DMS153 treated with DMSO at 0.1 percent for 48 hours (cell line): Measurements from ENCODE around the gene ITGB2.

Experiments
- DNase-seq: peaks from one replicate; lab custom pipeline; 2025; ENCODE audit not compliant: unreplicated experiment; lab: John Stamatoyannopoulos, UW

ITGB2 gene

DNA sequence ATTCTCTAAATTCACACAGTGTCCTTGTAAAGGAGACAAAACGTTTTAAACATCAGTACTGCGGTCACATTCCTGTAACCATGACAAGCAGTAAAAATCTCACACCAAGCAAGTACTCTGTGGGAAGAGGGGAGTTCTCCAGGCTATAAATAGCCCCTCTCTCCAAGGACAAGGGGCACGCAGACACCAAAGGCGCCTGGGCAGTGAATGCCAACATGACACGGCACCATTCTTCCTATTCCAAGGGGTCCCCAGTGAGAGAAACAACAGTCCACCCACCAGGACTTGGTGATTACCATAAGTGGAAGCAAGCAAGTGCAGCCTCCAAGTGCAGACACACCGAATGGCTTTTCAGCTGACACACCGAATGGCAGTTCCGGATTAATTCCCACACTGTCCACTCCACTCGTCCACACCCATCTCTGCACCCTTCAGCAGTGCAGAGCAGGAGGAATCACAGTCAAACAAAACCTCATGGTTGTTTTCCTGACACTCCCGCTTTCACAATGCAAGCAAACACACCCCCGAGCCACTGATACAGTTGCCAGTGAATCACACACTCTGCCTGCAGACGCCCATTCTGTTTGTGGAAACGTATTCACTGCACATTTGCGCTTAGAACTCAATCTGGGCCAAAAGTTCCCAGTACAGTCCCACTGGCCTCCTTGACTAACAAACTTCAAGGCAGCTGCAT is 49.0 kb downstream of the ITGB2 start:
- DNase-seq = no peak

DNA sequence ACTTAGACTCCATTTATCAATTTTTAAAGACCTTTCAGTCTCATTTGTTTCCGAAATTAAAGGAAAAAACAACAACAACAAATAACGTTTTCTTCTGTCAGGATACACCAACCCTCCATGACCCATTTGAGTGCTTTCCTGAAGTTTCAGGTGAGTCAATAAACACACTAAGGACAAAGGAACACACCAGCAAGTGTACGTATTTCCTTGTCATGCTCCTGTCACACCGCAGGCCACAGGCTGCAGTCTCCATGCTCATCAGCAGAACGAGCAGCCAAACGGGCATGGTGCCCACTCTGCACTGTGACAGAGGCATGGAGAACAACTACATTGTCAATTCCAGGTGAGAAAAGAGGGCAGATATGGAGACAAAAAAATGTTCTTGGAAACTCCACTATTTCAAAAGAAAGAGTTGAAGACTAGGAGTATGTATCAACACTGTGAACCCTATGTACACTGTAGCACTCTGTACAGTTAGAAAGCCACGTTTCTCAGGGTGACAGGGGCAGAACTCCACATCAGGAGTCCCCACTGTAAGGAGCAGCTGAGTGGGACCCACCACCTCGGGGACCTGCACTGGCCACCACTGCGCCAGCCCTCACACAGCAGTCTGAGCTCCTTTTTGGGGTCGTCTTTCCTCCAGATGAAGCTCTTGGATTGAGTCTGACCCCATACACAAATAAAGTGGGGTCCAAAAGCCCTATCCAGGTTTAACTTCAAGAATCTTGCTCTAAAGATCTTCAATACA is 49.8 kb downstream of the ITGB2 start:
- no peak for DNase-seq

DNA sequence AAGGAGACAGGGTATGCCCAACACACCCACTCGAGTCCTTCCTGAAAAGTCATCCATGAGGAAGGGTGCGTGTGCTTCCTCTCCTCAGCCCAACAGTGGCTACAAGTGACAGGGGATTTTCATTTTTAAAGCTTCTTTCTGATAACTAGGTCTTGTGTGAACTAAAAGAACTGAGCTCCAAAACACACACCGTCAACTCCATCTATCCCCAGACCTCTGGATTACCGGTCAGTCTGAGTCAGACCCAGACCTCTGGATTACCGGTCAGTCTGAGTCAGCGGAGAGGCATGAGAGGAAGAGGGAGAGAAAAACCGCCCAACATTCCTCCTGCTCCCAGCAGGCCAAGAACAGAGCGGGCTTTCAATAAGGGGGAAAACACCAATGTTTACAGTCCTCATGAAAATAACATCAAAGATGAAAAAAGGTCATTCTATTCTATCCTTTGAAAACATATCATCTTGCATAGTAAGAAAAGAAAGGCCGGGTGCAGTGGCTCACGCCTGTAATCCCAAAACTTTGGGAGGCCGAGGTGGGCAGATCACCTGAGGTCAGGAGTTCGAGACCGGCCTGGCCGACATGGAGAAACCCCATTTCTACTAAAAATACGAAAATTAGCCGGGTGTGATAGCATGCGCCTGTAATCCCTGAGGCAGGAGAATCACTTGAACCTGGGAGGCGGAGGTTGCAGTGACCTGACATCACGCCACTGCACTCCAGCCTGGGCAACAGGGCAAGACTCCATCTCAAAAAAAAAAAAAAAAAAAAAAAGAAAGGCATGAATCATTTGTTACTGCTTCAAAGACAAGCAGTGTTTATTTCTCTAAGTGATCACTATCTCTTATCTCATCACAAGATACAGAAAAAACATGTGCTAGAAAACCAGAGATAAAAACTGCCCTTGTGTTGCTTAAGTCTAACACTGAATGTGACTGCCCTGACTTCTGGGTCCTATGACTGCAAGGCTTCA is 50.6 kb downstream of the ITGB2 start:
- DNase-seq = no peak

DNA sequence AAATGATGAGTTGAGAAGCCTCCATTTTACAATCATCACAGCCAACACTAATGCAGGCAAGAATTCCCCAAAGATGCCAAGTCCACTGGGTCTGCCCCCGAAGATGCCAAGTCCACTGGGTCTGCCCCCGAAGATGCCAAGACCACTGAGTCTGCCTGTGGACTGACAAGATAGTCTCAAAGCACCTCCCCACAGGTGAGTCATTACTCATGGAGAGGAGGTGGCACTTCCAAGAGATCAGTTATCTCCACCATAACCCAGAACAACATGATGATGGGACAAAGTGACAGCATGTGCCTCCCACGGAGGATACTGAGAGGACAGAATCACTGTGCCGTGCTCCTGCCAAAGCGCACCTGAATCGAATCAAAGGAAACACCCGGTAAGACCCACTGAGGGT is 52.0 kb downstream of the ITGB2 start:
- DNase-seq = no peak

DNA sequence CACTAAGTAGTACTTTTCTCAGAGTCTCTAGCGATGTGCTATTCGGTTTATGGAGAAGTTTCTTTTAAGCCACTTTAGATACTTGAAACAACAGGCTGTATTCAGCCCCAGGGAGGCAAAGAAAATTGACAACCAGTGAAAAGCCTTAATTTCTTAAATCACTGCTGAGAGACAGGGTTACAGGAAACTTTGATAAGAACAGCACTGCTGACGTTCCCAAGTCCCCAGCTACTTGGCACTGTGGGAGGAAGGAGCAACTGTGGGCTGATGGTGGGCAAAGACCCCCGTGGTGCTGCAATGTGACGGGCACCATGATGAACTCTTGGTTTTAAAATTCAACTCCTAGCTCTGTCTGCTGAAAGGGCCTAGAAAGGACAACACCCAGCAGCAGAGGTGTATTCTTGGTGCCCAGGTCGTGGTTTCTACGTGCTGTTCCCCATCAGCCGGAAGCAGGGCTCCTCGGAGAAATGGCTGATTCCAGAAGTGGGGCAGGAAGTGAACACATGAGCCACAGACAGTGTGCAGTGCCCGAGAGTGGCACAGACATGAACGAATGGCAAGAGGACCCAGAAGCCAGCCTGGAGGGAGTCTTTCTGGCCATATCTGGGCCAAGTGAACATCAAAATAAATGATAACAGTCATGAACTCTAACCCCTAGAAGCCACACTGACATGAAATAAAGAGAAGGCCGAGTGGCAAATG is 52.5 kb downstream of the ITGB2 start:
- DNase-seq = no peak

DNA sequence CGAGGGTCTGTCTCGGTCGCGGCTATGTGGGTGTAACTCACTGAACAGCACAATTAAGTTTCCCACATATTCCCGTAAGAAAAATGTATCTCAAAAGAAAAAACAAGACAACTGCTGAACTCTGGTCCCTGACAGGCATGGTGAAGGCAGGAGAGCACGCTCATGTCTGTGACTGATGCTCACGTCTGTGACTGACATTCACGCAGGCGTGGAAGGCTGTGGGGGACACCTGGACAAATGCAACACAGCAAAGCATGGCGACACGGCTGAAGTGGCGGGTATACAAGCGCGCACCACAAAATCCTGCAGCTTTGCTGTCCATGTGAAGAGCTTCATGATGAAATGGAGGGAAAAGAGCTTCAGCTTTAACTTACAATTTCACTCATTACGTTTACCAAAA is 53.2 kb downstream of the ITGB2 start:
- no peak for DNase-seq

DNA sequence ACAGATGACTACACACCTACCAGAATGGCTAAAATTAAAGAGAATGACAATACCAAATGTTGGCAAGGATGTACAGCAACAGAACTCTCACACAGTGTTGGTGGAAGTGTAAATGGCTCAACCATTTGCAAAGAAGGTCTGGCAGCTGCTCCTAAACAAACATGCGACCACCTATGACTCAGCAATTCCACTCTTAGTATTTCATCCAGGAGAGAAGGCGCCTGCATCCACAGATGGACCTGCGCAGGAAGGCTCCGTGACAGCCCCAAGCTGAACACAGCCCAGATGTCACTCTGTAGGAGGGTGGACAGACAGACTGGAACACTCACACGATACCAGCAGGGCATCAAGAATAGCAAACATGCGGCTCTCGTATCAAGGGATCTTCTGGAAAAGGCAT is 53.9 kb downstream of the ITGB2 start:
- no peak for DNase-seq

DNA sequence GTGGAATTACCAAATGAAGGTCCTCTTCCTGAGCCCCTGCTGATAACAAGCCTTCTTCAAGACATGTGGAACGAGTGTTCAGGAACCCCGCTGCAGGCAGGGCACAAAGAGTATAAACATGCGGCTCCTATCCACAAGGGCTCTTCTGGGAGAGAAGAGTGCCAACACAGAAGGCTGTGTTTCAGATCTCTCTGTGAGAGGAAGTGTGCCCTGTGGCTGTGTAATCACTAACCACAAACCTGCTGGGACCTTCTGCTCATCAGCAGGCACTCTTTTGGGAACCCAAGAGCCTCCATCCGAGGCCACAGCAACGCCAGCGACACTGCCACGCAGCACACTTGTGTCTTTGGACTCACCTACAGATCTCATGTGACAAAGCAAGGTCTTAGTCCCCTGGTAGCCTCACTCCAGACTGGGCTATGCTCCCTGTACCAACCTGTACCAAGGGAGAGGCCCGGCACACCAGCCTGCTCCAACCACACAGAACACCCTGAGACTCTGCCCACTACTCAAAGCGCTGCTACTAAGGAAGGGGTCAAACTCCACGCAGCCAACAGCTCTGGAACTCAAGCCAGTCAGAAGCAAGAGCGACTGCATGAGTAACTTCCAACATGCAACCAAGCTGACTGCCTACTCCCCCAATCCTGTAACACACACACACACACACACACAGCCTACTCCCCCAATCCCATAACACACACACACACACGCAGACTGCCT is 55.0 kb downstream of the ITGB2 start:
- no peak for DNase-seq

DNA sequence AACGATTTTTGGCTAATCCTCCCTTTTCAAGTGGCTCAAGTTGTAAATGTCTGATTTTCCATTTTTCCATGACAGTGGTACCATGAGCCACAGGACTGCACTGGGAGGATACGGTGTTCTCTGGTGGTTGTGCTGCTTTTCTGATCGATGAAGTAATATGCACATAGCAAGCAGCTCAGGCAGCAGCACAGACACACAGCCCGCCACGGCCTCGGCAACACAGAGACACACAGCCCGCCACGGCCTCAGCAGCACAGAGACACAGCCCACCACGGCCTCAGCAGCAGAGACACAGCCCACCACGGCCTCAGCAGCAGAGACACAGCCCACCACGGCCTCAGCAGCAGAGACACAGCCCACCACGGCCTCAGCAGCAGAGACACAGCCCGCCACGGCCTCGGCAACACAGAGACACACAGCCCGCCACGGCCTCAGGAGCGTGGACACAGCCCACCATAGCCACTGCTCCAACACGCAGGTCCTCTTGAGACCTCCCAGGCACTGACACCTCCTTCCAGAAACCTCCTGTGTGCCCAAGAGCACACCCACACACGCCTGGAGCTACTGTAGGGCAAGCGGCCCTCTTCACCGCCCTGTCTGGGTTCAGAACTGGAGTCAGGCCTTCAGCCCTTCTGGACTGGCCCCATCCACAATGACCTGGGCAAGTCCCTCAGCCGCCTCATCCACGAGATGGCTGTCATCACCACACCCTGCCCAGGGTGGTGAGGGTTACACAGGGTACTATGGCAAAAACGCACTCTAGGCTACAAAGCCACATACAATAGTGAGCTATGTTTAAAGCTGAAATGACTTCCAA is 57.6 kb downstream of the ITGB2 start:
- no peak for DNase-seq

DNA sequence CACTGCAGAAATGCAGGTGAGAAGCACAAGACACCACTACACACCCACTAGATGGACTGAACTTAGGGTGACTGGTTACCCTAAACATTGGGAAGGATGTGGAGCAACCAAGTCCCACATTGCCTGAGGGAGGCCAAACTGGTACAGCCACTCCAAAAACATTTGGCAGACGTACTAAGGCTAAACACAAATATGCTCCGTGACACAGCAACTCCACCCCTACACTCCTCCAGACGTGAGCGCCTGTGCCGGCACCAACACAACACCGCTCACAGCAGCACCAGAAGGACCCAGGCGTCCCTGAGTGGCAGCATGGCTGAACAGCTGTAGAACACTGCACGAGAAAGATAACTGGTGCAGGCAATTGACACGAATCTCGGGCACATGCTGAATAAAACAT is 61.9 kb downstream of the ITGB2 start:
- no peak for DNase-seq

DNA sequence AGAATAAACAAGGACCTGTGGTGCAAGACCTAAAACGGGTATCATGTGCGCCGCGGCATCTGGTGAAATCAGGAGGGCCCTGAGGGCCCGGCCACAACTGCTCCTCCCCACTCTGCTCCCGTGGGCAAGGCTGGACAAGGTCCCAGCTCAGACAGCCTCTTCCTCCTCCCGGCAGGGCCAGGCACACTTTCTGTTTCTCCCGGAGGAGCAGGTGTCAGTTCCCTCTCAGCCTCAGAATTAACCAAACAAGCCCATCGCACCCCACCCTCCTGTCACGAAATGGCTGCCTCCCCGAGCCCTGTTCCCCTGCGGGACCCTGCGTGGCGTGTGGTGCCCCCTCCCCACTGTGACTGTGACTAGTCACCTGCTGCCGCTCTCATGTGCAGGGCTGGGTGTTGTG is 62.4 kb downstream of the ITGB2 start:
- DNase-seq = no peak

DNA sequence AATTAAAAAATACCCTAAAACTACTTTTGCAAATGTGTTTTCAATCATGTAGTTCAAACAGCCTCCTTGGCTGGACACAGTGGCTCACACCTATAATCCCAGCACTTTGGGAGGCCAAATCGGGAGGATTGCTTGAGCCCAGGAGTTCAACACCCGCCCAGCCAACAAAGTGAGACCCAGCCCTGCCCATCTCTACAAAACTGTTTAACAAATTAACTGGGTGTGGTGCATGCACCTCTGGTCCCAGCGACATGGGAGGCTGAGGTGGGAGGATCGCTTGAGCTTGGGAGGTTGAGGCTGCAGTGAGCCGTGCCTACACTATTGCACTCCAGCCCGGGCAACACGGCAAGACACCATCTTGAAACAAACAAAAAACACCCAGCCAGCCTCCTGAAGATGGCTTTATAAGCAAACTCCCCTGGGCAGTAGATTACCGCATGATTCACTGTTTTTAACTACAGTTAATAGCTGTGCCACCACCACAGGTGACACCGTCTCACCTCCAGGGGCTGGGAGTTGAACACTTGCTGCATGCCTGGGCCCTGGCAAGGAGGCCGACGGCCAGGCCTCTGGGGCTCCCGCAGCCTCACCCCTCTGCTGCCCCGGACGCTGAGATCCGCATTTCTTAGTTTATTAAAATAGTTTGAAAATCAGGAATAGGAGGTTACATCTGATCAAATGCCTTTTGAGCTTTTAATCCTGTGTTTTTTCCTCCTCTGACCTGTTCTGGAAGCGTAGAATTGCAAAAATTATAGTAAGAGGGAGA is 63.4 kb downstream of the ITGB2 start:
- DNase-seq = no peak

DNA sequence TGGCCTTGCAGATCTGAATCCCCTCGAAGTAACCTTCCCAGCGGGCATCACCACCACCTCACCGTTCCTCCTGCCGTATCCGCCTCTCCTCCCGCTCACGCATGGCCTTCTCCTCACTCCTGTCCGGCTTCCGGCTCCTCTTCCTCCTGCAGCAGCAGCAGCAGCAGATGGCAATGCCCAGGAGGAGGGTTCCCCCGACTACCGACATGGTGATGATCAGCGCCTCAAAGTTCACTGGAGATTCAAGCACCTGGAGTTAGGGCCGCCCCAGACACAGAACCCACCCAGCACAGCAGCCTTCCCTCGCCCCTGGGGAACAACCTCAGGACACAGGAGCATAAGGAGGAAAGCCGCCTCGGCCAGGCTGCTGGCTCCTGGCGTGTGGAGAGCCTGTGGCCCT is 64.6 kb downstream of the ITGB2 start:
- DNase-seq = no peak

DNA sequence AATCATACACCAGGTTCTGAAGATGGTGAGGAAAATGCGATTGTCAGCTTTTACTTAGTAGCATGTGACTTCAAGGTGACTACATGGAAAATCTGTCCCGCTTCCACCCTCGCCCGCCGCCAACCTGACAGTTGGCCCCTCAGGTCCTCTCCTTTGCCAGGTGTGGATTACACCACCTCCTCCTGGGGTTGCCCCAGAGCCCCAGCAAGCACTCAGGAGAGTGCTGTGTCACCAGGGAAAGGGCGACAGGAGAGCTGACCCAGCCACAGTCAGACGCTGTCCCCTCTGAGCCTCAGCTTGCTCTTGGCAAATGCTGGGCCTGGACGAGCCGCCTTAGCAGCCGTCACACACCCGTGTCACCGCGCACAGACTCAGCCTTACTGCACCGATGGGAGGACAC is 65.1 kb downstream of the ITGB2 start:
- no peak for DNase-seq

DNA sequence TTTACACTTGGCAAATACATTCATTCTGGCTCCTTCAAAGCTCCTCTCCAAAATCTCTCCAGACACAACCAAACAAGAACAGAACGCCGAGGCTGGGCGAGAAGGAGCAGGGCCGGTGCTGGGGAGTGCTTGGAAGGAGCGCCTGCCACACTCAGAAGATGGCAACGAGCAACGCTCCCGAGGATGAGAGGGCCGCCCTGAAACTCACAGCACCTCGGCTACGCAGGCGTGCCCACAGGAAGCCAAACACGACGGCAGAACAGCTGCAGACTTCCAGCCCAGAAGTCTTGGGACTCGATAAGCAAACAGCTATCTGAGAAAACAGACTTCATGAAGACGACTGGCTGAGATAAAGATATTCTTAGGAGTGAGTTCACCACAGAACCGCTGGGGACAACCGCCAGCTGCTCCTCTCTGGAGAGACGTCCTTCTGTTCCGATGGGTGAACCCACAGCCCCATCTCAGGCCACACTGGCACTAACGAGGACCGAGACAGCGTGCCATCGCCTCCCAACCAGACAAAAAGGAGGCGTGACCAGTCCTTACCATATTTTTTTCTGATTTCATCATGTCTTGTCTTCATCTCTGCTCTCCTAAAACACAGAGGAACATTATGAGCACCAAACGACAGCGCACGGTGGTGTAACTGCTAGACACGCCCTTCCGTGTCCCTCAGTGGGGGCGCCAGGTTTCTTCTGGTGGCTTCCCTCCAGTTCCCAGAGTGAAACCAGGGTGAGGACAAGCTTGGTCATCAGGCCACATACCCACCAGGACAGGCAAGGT is 65.8 kb downstream of the ITGB2 start:
- DNase-seq = no peak

DNA sequence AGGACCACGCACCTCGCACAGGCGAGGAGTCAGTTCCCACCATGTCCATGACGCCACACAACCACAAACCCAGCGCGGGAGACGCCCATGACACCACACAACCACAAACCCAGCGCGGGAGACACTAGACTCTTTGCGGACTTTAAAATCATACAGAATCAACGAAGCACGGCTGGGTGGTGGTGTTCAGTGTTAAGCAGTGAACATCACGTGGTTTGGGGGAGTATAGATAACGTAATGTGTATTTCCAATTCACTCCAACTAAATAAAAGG is 66.4 kb downstream of the ITGB2 start:
- DNase-seq = no peak

DNA sequence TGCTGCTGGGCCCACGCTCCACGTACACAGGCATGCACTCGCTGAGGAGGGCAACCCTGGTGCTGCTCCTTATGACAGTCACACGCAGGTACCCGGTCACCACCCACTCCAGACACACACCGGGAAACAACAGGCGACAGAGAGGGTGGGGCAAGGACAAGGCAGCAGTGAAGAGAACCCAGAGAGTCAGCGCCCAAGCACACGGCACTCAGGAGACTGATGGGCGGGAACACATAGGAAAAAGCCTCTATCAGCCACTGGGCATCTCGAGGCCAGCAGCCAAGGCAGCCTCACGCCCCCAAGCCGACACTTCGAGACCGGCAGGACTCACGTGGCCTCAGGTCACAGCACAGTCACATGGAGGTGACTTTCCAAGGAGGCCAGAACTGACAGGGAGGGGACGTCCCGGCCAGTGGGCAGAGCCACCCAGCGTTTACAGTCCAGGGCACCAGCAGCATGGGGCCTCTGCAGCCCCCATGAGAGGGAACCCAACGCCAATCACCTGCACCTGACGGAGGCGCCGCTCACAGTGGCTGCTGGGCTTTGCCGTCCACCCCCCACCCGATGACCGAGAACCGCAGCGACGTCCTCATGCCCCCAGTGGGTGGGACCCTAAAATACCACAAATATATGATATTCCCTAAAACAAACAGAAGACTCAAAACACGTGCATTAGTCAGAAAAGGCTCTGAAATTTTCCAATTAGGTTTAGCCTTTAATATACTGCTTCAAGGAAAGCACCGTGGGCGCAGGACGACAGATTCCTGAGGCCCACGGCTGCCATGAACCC is 66.9 kb downstream of the ITGB2 start:
- no peak for DNase-seq
